ENCODE measurements around the gene BCAP31. TPM values are rescaled to one million over a fixed set of nuclear protein-coding genes. Genes with fewer than 3 reads are reported as not detected.

BCAP31 gene
- total RNA-seq: 100 to 1,000 TPM; 158 to 209 (median 181) TPM
- long read RNA-seq, donor 1, transcript BCAP31-207 (8 exons, 1,824 nt): minor isoform, 15 of 343 reads
- long read RNA-seq, donor 1, transcript BCAP31-201 (8 exons, 1,643 nt): major isoform, 286 of 343 reads
- long read RNA-seq, donor 1, partial matches to known transcripts: 13 of 343 reads
- long read RNA-seq, donor 1, other reads (novel, unspliced or antisense): 27 of 343 reads
- long read RNA-seq, donor 2, transcript BCAP31-207 (8 exons, 1,824 nt): minor isoform, 6 of 311 reads
- long read RNA-seq, donor 2, transcript BCAP31-201 (8 exons, 1,643 nt): major isoform, 259 of 311 reads
- long read RNA-seq, donor 2, partial matches to known transcripts: 30 of 311 reads
- long read RNA-seq, donor 2, other reads (novel, unspliced or antisense): 15 of 311 reads

- ATAC-seq (peak; percentile 84), DNase-seq (peak; percentile 88 to 94 (median 94))
- no peaks in the 10 kb centered on the region for H3K36me3 ChIP-seq (ENCODE audit: low read depth)
- no peaks in the 10 kb centered on the region for H3K9me3 ChIP-seq
- TF ChIP-seq, protein P1, sequence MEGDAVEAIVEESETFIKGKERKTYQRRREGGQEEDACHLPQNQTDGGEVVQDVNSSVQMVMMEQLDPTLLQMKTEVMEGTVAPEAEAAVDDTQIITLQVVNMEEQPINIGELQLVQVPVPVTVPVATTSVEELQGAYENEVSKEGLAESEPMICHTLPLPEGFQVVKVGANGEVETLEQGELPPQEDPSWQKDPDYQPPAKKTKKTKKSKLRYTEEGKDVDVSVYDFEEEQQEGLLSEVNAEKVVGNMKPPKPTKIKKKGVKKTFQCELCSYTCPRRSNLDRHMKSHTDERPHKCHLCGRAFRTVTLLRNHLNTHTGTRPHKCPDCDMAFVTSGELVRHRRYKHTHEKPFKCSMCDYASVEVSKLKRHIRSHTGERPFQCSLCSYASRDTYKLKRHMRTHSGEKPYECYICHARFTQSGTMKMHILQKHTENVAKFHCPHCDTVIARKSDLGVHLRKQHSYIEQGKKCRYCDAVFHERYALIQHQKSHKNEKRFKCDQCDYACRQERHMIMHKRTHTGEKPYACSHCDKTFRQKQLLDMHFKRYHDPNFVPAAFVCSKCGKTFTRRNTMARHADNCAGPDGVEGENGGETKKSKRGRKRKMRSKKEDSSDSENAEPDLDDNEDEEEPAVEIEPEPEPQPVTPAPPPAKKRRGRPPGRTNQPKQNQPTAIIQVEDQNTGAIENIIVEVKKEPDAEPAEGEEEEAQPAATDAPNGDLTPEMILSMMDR (IDR thresholded peaks at IDR 0.05): no peak
- intact Hi-C loops (cut with DNase I, micrococcal nuclease): no loop called here
- H3K4me3 ChIP-seq: peak within 1 kb of the TSS; percentile 33
- peaks cover 37% of the 10 kb centered on the region for H3K4me1 ChIP-seq (ENCODE audit: low read depth)
These were observed at the start of gene BCAP31, which contains the start of gene ABCD1 for GRCh38 chrX:153724252-153725038. BCAP31 (minus strand) TSS chrX:153724387; CDS start chrX:153723244, 1,143 bp downstream. ABCD1 (plus strand) TSS chrX:153724856; CDS start chrX:153725267, 411 bp downstream.

GRCh38 chrX:153773218-153773611 is 49.0 kb upstream of the BCAP31 start:
- no peaks in the 10 kb centered on the region for H3K9me3 ChIP-seq
- TF ChIP-seq, protein P1 (IDR thresholded peaks at IDR 0.05): no peak
- intact Hi-C loops (cut with DNase I, micrococcal nuclease): no loop called here
- H3K4me3 ChIP-seq: no peak overlapping the region
- H3K4me1 ChIP-seq (ENCODE audit: low read depth): no peaks in the 10 kb centered on the region
- H3K36me3 ChIP-seq (ENCODE audit: low read depth): no peaks in the 10 kb centered on the region
- ATAC-seq (no peak), DNase-seq (peak in 1 of 3 donors; percentile 7)

- no peak for ATAC-seq
- Histone ChIP-seq H3K9me3 (no peaks in the 10 kb centered on the region), H3K36me3 (ENCODE audit: low read depth) (no peaks in the 10 kb centered on the region), H3K4me1 (ENCODE audit: low read depth) (no peaks in the 10 kb centered on the region), H3K4me3 (no peak overlapping the region)
- TF ChIP-seq, protein P1 (IDR thresholded peaks at IDR 0.05): no peak
- peak in 1 of 3 donors; percentile 8 for DNase-seq
- intact Hi-C loops (cut with DNase I, micrococcal nuclease): no loop called here
These were observed 48.4 kb upstream of the BCAP31 start for GRCh38 chrX:153772316-153773217.

GRCh38 chrX:153771415-153772315 is 47.5 kb upstream of the BCAP31 start:
- Histone ChIP-seq H3K36me3 (ENCODE audit: low read depth) (no peaks in the 10 kb centered on the region), H3K4me1 (ENCODE audit: low read depth) (no peaks in the 10 kb centered on the region), H3K4me3 (no peak overlapping the region), H3K9me3 (no peaks in the 10 kb centered on the region)
- TF ChIP-seq, protein P1 (IDR thresholded peaks at IDR 0.05): no peak
- ATAC-seq: no peak
- intact Hi-C loops (cut with DNase I, micrococcal nuclease): no loop called here
- no peak for DNase-seq
